Tibial artery (tissue), 4 donors: Measurements from ENCODE around the gene ELOVL4.

ENCODE experiments used
- DNase-seq, 2 donors: peaks; one replicate each; pipeline ENCODE4 v3.0.0-alpha.2; 2019
- H3K27ac ChIP-seq, 2 donors: fragments of 200-600 bp; sonication (generic) in 1 of 2; 1 replicate in 1 of 2; 2 replicates in 1 of 2; pipeline ENCODE4 v1.5.1; 2018 to 2019; ENCODE audit warnings: mild to moderate bottlenecking in 1 of 2
- H3K27me3 ChIP-seq, 2 donors: fragments of 200-600 bp; sonication (generic) in 1 of 2; one replicate each; pipeline versions ENCODE4 v1.5.1 to v1.6.0; 2016 to 2019
- H3K36me3 ChIP-seq, 3 donors: fragments of 200-600 bp; sonication (generic) in 2 of 3; one replicate each; pipeline ENCODE4 v1.5.1; 2016 to 2019; ENCODE audit warnings: mild to moderate bottlenecking in 2 of 3
- H3K4me1 ChIP-seq, 4 donors: fragments of 200-600 bp; sonication (generic) in 2 of 4; 1 replicate in 3 of 4; 2 replicates in 1 of 4; pipeline ENCODE4 v1.5.1; 2016 to 2019
- H3K4me3 ChIP-seq, 2 donors: fragments of 200-600 bp; sonication (generic) in 1 of 2; 1 replicate in 1 of 2; 2 replicates in 1 of 2; pipeline ENCODE4 v1.5.1; 2018 to 2019; ENCODE audit warnings: mild to moderate bottlenecking in 2 of 2
- H3K9me3 ChIP-seq, 3 donors: fragments of 200-600 bp; sonication (generic) in 1 of 3; one replicate each; pipeline ENCODE4 v1.5.1; 2016 to 2019
- intact Hi-C: fragments of 100-400 bp; cut with DNase I; formaldehyde crosslinking; loops from one replicate; pipeline ENCODE4 v1.15.0; 2023; ENCODE audit warnings: low total_unique reads
- TF ChIP-seq, protein P1 (sequence below), 2 experiments: fragments of 200-600 bp in 1 of 2; fragments of 450-650 bp in 1 of 2; IDR thresholded peaks; one replicate each; pipeline ENCODE4 v1.5.1; 2017 to 2019; ENCODE audit warnings: antibody characterized with exemption in 2 of 2, mild to moderate bottlenecking in 1 of 2, moderate library complexity in 1 of 2

Gene ELOVL4

GRCh38 chr6:79888587-79888986 lies 58.8 kb downstream of the ELOVL4 start:
- H3K4me3 ChIP-seq, result no peak overlapping the region
- TF ChIP-seq, protein P1, sequence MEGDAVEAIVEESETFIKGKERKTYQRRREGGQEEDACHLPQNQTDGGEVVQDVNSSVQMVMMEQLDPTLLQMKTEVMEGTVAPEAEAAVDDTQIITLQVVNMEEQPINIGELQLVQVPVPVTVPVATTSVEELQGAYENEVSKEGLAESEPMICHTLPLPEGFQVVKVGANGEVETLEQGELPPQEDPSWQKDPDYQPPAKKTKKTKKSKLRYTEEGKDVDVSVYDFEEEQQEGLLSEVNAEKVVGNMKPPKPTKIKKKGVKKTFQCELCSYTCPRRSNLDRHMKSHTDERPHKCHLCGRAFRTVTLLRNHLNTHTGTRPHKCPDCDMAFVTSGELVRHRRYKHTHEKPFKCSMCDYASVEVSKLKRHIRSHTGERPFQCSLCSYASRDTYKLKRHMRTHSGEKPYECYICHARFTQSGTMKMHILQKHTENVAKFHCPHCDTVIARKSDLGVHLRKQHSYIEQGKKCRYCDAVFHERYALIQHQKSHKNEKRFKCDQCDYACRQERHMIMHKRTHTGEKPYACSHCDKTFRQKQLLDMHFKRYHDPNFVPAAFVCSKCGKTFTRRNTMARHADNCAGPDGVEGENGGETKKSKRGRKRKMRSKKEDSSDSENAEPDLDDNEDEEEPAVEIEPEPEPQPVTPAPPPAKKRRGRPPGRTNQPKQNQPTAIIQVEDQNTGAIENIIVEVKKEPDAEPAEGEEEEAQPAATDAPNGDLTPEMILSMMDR (IDR thresholded peaks at IDR 0.05), result no peak
- intact Hi-C loops, result no loop called here
- peaks cover 0 to 5% (median 0%) of the 10 kb centered on the region in 3 donors for H3K9me3 ChIP-seq
- no peaks in the 10 kb centered on the region for H3K27me3 ChIP-seq
- H3K4me1 ChIP-seq, result no peaks in the 10 kb centered on the region
- DNase-seq, result no peak
- H3K27ac ChIP-seq, result no peak overlapping the region
- no peaks in the 10 kb centered on the region for H3K36me3 ChIP-seq

- Histone ChIP-seq H3K4me3 (no peak overlapping the region), H3K27me3 (no peaks in the 10 kb centered on the region), H3K4me1 (no peaks in the 10 kb centered on the region), H3K27ac (no peak overlapping the region), H3K9me3 (peaks cover 0 to 2% (median 0%) of the 10 kb centered on the region in 3 donors), H3K36me3 (no peaks in the 10 kb centered on the region)
- no peak for DNase-seq
- TF ChIP-seq, protein P1 (IDR thresholded peaks at IDR 0.05), result no peak
- intact Hi-C loops, result no loop called here
Observed at GRCh38 chr6:79878142-79878748, 69.1 kb downstream of the ELOVL4 start.

GRCh38 chr6:79874531-79875134 lies 72.7 kb downstream of the ELOVL4 start:
- no peak for DNase-seq
- Histone ChIP-seq H3K9me3 (no peaks in the 10 kb centered on the region), H3K36me3 (no peaks in the 10 kb centered on the region), H3K4me3 (no peak overlapping the region), H3K27ac (no peak overlapping the region), H3K4me1 (peaks cover 0 to 3% (median 0%) of the 10 kb centered on the region in 4 donors), H3K27me3 (no peaks in the 10 kb centered on the region)
- intact Hi-C loops, result no loop called here
- TF ChIP-seq, protein P1 (IDR thresholded peaks at IDR 0.05), result no peak

DNA sequence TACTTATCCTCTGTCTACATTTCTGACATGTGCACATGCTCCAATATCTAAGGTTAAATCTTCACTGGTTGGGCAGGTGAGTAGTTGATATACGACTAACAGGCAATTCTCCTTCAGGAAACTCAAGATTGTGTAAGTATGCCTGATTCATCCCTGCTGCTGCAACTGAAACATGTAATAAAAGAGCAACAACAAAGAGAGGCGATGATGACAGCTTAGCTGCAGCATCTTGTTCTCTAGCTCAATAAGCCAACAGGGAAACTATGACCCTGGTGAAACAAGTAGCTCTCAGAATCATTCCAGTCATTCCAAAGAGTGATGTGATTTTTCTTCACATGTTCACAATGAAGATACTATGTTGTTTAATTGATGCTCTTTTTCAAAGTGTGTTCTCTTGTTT lies 74.4 kb downstream of the ELOVL4 start:
- Histone ChIP-seq H3K9me3 (no peaks in the 10 kb centered on the region), H3K4me1 (peaks cover 0 to 8% (median under 1%) of the 10 kb centered on the region in 4 donors), H3K27me3 (no peaks in the 10 kb centered on the region), H3K36me3 (no peaks in the 10 kb centered on the region), H3K27ac (no peak overlapping the region), H3K4me3 (no peak overlapping the region)
- intact Hi-C loops, result no loop called here
- TF ChIP-seq, protein P1 (IDR thresholded peaks at IDR 0.05), result no peak
- DNase-seq, result no peak

DNA sequence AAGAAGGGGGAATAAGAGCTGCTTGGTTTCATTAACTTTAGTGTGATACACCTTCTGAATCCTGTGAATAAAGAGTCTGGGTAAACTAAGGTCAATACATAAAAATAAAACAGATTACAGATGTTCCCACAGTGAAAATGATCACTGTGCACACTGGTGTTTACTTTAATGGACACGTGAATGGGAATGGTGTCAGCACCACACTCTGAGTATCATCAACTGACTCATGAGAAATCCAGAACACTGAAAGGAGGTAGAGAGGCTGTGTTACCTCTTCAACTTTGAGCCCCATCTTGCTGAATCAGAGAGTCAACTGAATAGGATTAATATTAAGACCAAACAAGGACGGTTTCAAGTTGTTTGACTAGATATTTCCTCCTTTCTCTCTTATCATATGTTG lies 75.0 kb downstream of the ELOVL4 start:
- no peaks in the 10 kb centered on the region for H3K27me3 ChIP-seq
- no peaks in the 10 kb centered on the region for H3K9me3 ChIP-seq
- H3K4me1 ChIP-seq, result peaks cover 0 to 8% (median 2%) of the 10 kb centered on the region in 4 donors
- intact Hi-C loops, result no loop called here
- no peak overlapping the region for H3K4me3 ChIP-seq
- H3K27ac ChIP-seq, result no peak overlapping the region
- DNase-seq, result no peak
- no peaks in the 10 kb centered on the region for H3K36me3 ChIP-seq
- TF ChIP-seq, protein P1 (IDR thresholded peaks at IDR 0.05), result no peak
